K562 (cell line): ENCODE data around the gene MKNK1. TPM values are rescaled to one million over a fixed set of nuclear protein-coding genes. Genes with fewer than 3 reads are reported as not detected.

Source experiments
- ATAC-seq: fragments of 200-7000 bp; cut with Tn5 transposase; 3 replicates; pipeline ENCODE4 v1.9.1; 2020; ENCODE audit warnings: moderate library complexity
- BruUV-seq: library from RNA; stranded (reverse); fragments of 400-500 nt; replicated peaks from 2 replicates; lab custom pipeline; 2021; lab: Mats Ljungman, UMichigan
- CTCF ChIA-PET: fragments of 300-600 bp; formaldehyde crosslinking; extraction: SDS; loops from one replicate; lab custom pipeline; 2021; ENCODE audit warnings: low intra/inter-chr PET ratio; lab: Yijun Ruan, JAX
- POLR2A ChIA-PET: fragments of 300-600, 350-650 bp; sonication (Branson Sonifier 250); formaldehyde crosslinking; extraction: SDS; loops from one replicate; lab custom pipeline; 2021; ENCODE audit warnings: antibody characterized with exemption, inconsistent platforms; lab: Yijun Ruan, JAX
- DNase-seq, 4 experiments: peaks; one replicate each; pipeline versions ENCODE4 v3.0.0 to v3.0.0-alpha.2; 2011 to 2018; ENCODE audit warnings: low spot score in 3 of 4, mixed read lengths in 3 of 4; ENCODE audit errors: extremely low read depth in 1 of 4
- FAIRE-seq: peaks from 2 replicates; lab custom pipeline; 2011; peaks lifted over from hg19 to GRCh38; lab: Jason Lieb, UNC
- H2AFZ ChIP-seq: 2 replicates; pipeline ENCODE4 v1.6.0; 2011; ENCODE audit warnings: low read depth, low read length, control low read depth, inconsistent platforms
- H3K27ac ChIP-seq: fragments of 200-600 bp; 3 replicates; pipeline ENCODE4 v1.8.0; 2011; ENCODE audit warnings: low read depth, mild to moderate bottlenecking, control low read depth, inconsistent platforms, low read length, moderate library complexity, mixed read lengths; ENCODE audit errors: extremely low read depth
- H3K27me3 ChIP-seq, 2 experiments: fragments of 300-600 bp in 1 of 2; 2 replicates in 1 of 2; 3 replicates in 1 of 2; pipeline versions ENCODE4 v1.6.0 to v1.8.0; 2011; ENCODE audit warnings: inconsistent platforms in 2 of 2, low read length in 2 of 2, mild to moderate bottlenecking in 1 of 2, mixed read lengths in 1 of 2, moderate library complexity in 1 of 2; ENCODE audit not compliant: control insufficient read depth in 2 of 2, insufficient read depth in 2 of 2
- H3K36me3 ChIP-seq: fragments of 300-600 bp; 3 replicates; pipeline ENCODE4 v1.8.0; 2011; ENCODE audit warnings: mild to moderate bottlenecking, low read length, inconsistent platforms; ENCODE audit not compliant: control insufficient read depth, insufficient read depth
- H3K4me1 ChIP-seq, 2 experiments: fragments of 200-600 bp in 1 of 2; replicated peaks in 1 of 2; 2 replicates in 1 of 2; 3 replicates in 1 of 2; pipeline versions ENCODE4 v1.5.1 to v1.8.0; 2011; ENCODE audit warnings: inconsistent platforms in 2 of 2, low read length in 2 of 2, mild to moderate bottlenecking in 1 of 2, mixed read lengths in 1 of 2, moderate library complexity in 1 of 2; ENCODE audit not compliant: control insufficient read depth in 2 of 2, insufficient read depth in 2 of 2
- H3K4me2 ChIP-seq: 2 replicates; pipeline ENCODE4 v1.6.1; 2011; ENCODE audit warnings: low read length, control low read depth, inconsistent platforms, mixed read lengths; ENCODE audit not compliant: insufficient read depth
- H3K4me3 ChIP-seq: fragments of 200-600 bp; sonication (generic), shearing (Covaris generic); 2 replicates; pipeline ENCODE4 v1.5.1; 2016; ENCODE audit warnings: control low read depth, inconsistent platforms
- H3K79me2 ChIP-seq: fragments of 200-600 bp; 3 replicates; pipeline ENCODE4 v1.8.0; 2011; ENCODE audit warnings: low read length, inconsistent platforms; ENCODE audit not compliant: control insufficient read depth, insufficient read depth
- H3K9ac ChIP-seq, 2 experiments: 2 replicates each; pipeline versions ENCODE4 v1.6.0 to v1.6.1; 2011; ENCODE audit warnings: low read depth in 2 of 2, low read length in 2 of 2, control low read depth in 1 of 2, inconsistent platforms in 1 of 2, mild to moderate bottlenecking in 1 of 2, mixed read lengths in 1 of 2; ENCODE audit not compliant: insufficient read depth in 1 of 2
- H3K9me1 ChIP-seq: one replicate; pipeline ENCODE4 v1.6.0; 2011; ENCODE audit warnings: inconsistent platforms, mild to moderate bottlenecking, low read length, moderate library complexity; ENCODE audit not compliant: control insufficient read depth, insufficient read depth
- H3K9me3 ChIP-seq: replicated peaks from 2 replicates; pipeline ENCODE4 v1.5.1; 2011; ENCODE audit warnings: low read depth, low read length, inconsistent platforms; ENCODE audit not compliant: control insufficient read depth, insufficient read depth
- H4K20me1 ChIP-seq: replicated peaks from 2 replicates; pipeline ENCODE4 v1.6.1; 2011; ENCODE audit warnings: low read length, inconsistent platforms, mixed read lengths; ENCODE audit not compliant: control insufficient read depth, insufficient read depth
- CAMTA2 ChIP-seq: fragments of 250-450 bp; sonication (Bioruptor Pico); conservative IDR thresholded peaks from 2 replicates; pipeline ENCODE4 v1.5.1; 2022
- HDAC1 ChIP-seq, 2 experiments: fragments of 450-650 bp; IDR thresholded peaks; 2 replicates each; pipeline ENCODE4 v1.6.1; 2016 to 2017; ENCODE audit warnings: inconsistent platforms in 1 of 2, mild to moderate bottlenecking in 1 of 2, moderate library complexity in 1 of 2
- LEF1 ChIP-seq: fragments of 450-650 bp; IDR thresholded peaks from 2 replicates; pipeline ENCODE4 v1.6.1; 2016; ENCODE audit warnings: mild to moderate bottlenecking
- MCM3 ChIP-seq: fragments of 450-650 bp; IDR thresholded peaks from 2 replicates; pipeline ENCODE4 v1.6.1; 2016
- NBN ChIP-seq: fragments of 450-650 bp; IDR thresholded peaks from 2 replicates; pipeline ENCODE4 v1.6.1; 2016; ENCODE audit warnings: low read depth, mild to moderate bottlenecking
- NR4A1 ChIP-seq, 2 experiments: fragments of 250-450 bp in 1 of 2; fragments of 450-650 bp in 1 of 2; sonication (Bioruptor Pico) in 1 of 2; IDR thresholded peaks; 2 replicates each; pipeline versions ENCODE4 v1.4.0 to v1.6.1; 2016 to 2020; ENCODE audit warnings: mild to moderate bottlenecking in 2 of 2, missing compliant biosample characterization in 1 of 2, missing genetic modification characterization in 1 of 2, moderate library complexity in 1 of 2
- PHB ChIP-seq: fragments of 250-450 bp; sonication (Bioruptor Pico); IDR thresholded peaks from 2 replicates; pipeline ENCODE4 v1.5.0; 2021
- RCOR1 ChIP-seq, 2 experiments: IDR thresholded peaks; 2 replicates each; pipeline ENCODE4 v1.6.1; 2012; ENCODE audit warnings: low read depth in 2 of 2, low read length in 2 of 2, borderline replicate concordance in 1 of 2, improper control_type of control experiment in 1 of 2
- SAFB2 ChIP-seq: fragments of 200-400 bp; formaldehyde crosslinking; IDR thresholded peaks from 2 replicates; pipeline ENCODE4 v1.6.1; 2018; ENCODE audit warnings: borderline replicate concordance, low read length, low read depth, moderate library complexity; ENCODE audit not compliant: severe bottlenecking
- SMARCB1 ChIP-seq: IDR thresholded peaks from 2 replicates; pipeline ENCODE4 v1.6.1; 2011; ENCODE audit warnings: improper control_type of control experiment, low read depth; ENCODE audit not compliant: insufficient read length
- SNIP1 ChIP-seq: fragments of 450-650 bp; IDR thresholded peaks from 2 replicates; pipeline ENCODE4 v1.7.1; 2017; ENCODE audit warnings: low read depth, mild to moderate bottlenecking
- SP2 ChIP-seq: IDR thresholded peaks from 2 replicates; pipeline ENCODE4 v1.6.1; 2011; ENCODE audit warnings: mild to moderate bottlenecking, low read depth, low read length, moderate library complexity; ENCODE audit not compliant: poor library complexity, severe bottlenecking; ENCODE audit errors: extremely low read depth
- STAG1 ChIP-seq: sonication (generic); formaldehyde crosslinking; IDR thresholded peaks from 2 replicates; pipeline ENCODE4 v1.5.0; 2020; ENCODE audit warnings: missing genetic modification reagents, borderline replicate concordance
- TBL1XR1 ChIP-seq, 2 experiments: IDR thresholded peaks; 2 replicates each; pipeline ENCODE4 v1.6.1; 2012; ENCODE audit warnings: improper control_type of control experiment in 2 of 2, low read length in 2 of 2, mild to moderate bottlenecking in 1 of 2
- TCF3 ChIP-seq: sonication (generic); formaldehyde crosslinking; IDR thresholded peaks from 2 replicates; pipeline ENCODE4 v1.4.0; 2020; ENCODE audit warnings: mild to moderate bottlenecking, missing genetic modification reagents
- TRIM28 ChIP-seq: fragments of 450-650 bp; IDR thresholded peaks from 2 replicates; pipeline ENCODE4 v1.6.1; 2017
- ZEB2 ChIP-seq: fragments of 450-650 bp; IDR thresholded peaks from 2 replicates; pipeline ENCODE4 v1.6.1; 2016
- ZNF436 ChIP-seq: fragments of 250-450, 450-650 bp; sonication (Bioruptor Pico); formaldehyde crosslinking; IDR thresholded peaks from 2 replicates; pipeline ENCODE4 v1.7.0; 2020; ENCODE audit warnings: mild to moderate bottlenecking
- ZNF511 ChIP-seq: sonication (generic); formaldehyde crosslinking; IDR thresholded peaks from 2 replicates; pipeline ENCODE4 v1.8.0; 2022; ENCODE audit warnings: mild to moderate bottlenecking, missing genetic modification reagents
- WGBS: fragments of 100-300 bp; shearing (Covaris generic); methylation state at CpG from one replicate; pipeline ENCODE4 v1.1.6; 2016; ENCODE audit warnings: low coverage, mixed read lengths; ENCODE audit not compliant: insufficient coverage; ENCODE audit errors: missing lambda C conversion rate; 5-methylcytosine and 5-hydroxymethylcytosine counted together
- in situ Hi-C: fragments of 300-500 bp; cut with MboI; formaldehyde crosslinking; loops from 4 replicates; pipeline ENCODE4 v1.15.0; 2018; ENCODE audit warnings: inconsistent platforms, mixed read lengths
- intact Hi-C: fragments of 100-400 bp; cut with micrococcal nuclease; formaldehyde crosslinking; loops from 2 replicates; pipeline ENCODE4 v1.14.2; 2022
- polyA plus RNA-seq, 8 experiments: library from polyadenylated mRNA; depleted of rRNA in 4 of 8; stranded (reverse) in 5 of 8; unstranded in 3 of 8; fragments of >200 nt; fragmentation: Nextera tagmentation in 2 of 8; fragmentation: Illumina TruSeq in 1 of 8; extraction: Ambion mirVana in 2 of 8; extraction: Trizol in 1 of 8; gene quantifications; 2 replicates each; pipeline versions ENCODE4 v1.2.1 to v1.2.3, GENCODE V29; 2011 to 2014; ENCODE audit warnings: inconsistent platforms in 1 of 8, missing spikeins in 1 of 8
- total RNA-seq, 7 experiments: library from RNA; depleted of rRNA in 6 of 7; stranded (reverse); fragments of >200 nt in 6 of 7; fragmentation: Illumina TruSeq in 2 of 7; extraction: Trizol in 2 of 7; gene quantifications; 2 replicates each; pipeline versions ENCODE4 v1.2.1 to v1.2.3, GENCODE V29; 2011 to 2021; ENCODE audit warnings: low replicate concordance in 1 of 7
- TF ChIP-seq, protein P1 (sequence below): sonication (generic); formaldehyde crosslinking; IDR thresholded peaks from 2 replicates; pipeline ENCODE4 v1.8.1; 2023; ENCODE audit warnings: mild to moderate bottlenecking, missing genetic modification reagents
- TF ChIP-seq, protein P2 (sequence below): sonication (generic); formaldehyde crosslinking; IDR thresholded peaks from 2 replicates; pipeline ENCODE4 v1.8.1; 2022; ENCODE audit warnings: missing genetic modification reagents

The MKNK1 gene
- total and polyA plus RNA-seq, 9 of the 15 experiments (the other 6 are each of a cell fraction or from before 2014, with no cell fraction given) = 27.7 to 51.3 (median 43.7) TPM

DNA sequence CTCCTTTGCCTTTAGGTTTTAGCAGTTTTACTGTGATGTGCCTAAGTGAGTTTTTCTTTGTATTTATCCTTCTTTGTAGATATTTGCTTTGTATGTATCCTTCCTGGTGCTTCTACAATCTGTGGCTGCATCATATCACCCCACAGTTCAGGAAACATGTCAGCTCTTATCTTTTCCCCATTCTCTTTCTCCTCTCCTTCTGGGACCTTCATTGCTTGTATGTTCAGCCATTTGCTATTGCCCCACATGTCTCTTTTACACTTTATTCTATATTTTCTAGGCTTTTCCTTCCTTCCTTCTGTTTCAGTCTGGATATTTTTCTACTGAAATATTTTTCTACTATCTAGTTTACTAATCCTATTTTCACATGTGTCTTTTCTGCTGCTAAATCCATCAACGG is 67.5 kb downstream of the MKNK1 start:
- no peaks in the 10 kb centered on the region for H3K27me3 ChIP-seq
- H3K4me1 ChIP-seq = peaks cover 3 to 14% of the 10 kb centered on the region in 2 experiments; a peak in 3 of 5 replicates
- no peak overlapping the region for H3K9ac ChIP-seq
- ATAC-seq (no peak), DNase-seq (no peak), FAIRE-seq (no peak)
- no peaks in the 10 kb centered on the region for H4K20me1 ChIP-seq
- intact Hi-C loops = no loop called here
- no peak overlapping the region for H2AFZ ChIP-seq
- H3K79me2 ChIP-seq = no peaks in the 10 kb centered on the region
- H3K4me3 ChIP-seq = no peak overlapping the region
- ChIA-PET POLR2A (no interaction called here), CTCF (interaction anchor here (1.3 to 2.6 kb wide), 2 partner anchors 59 to 90 kb away, joined by 3 to 13 read pairs; no protein-coding TSS in a partner anchor)
- BruUV-seq = no TSS peak
- H3K9me1 ChIP-seq = no peaks in the 10 kb centered on the region
- H3K27ac ChIP-seq = no peak overlapping the region
- H3K9me3 ChIP-seq = no peaks in the 10 kb centered on the region
- in situ Hi-C loops = loop anchor here (5.0 kb wide), 1 partner anchor 129 kb away; no protein-coding TSS in a partner anchor
- H3K36me3 ChIP-seq = no peaks in the 10 kb centered on the region
- H3K4me2 ChIP-seq = no peak overlapping the region
- WGBS = 13% methylated on average over 1 of the region's 1 CpG
- TF ChIP-seq PHB (CRISPR knock-in tag) (no peak), TRIM28 (peak; percentile 85; the same call in 1 of the 2 replicates), LEF1 (no peak), CAMTA2 (CRISPR knock-in tag) (no peak), ZEB2 (0 out of 2 replicates have a peak, but pooled peaks have one; percentile 28), MCM3 (no peak), STAG1 (CRISPR knock-in tag) (no peak), ZNF511 (CRISPR knock-in tag) (no peak), SAFB2 (no peak), SNIP1 (no peak), NR4A1 (CRISPR knock-in tag; IDR thresholded peaks at IDR 0.05) (no peak), NR4A1 (tag; IDR thresholded peaks at IDR 0.05) (no peak), TBL1XR1 (IDR thresholded peaks at IDR 0.05; ENCODE audit: low read length in 2 of 2) (no peak), SMARCB1 (no peak), NBN (no peak), HDAC1 (IDR thresholded peaks at IDR 0.05) (0 out of 4 replicates have a peak, but pooled peaks of 1 of the 2 experiments have one; percentile 9), TCF3 (CRISPR knock-in tag) (no peak), ZNF436 (CRISPR knock-in tag) (no peak), SP2 (no peak), RCOR1 (IDR thresholded peaks at IDR 0.05; ENCODE audit: borderline replicate concordance in 1 of 2, low read depth in 2 of 2, low read length in 2 of 2) (0 out of 4 replicates have a peak, but pooled peaks of 1 of the 2 experiments have one; percentile 30)
- TF ChIP-seq, protein P1, sequence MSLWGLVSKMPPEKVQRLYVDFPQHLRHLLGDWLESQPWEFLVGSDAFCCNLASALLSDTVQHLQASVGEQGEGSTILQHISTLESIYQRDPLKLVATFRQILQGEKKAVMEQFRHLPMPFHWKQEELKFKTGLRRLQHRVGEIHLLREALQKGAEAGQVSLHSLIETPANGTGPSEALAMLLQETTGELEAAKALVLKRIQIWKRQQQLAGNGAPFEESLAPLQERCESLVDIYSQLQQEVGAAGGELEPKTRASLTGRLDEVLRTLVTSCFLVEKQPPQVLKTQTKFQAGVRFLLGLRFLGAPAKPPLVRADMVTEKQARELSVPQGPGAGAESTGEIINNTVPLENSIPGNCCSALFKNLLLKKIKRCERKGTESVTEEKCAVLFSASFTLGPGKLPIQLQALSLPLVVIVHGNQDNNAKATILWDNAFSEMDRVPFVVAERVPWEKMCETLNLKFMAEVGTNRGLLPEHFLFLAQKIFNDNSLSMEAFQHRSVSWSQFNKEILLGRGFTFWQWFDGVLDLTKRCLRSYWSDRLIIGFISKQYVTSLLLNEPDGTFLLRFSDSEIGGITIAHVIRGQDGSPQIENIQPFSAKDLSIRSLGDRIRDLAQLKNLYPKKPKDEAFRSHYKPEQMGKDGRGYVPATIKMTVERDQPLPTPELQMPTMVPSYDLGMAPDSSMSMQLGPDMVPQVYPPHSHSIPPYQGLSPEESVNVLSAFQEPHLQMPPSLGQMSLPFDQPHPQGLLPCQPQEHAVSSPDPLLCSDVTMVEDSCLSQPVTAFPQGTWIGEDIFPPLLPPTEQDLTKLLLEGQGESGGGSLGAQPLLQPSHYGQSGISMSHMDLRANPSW (CRISPR knock-in tag) = no peak
- TF ChIP-seq, protein P2, sequence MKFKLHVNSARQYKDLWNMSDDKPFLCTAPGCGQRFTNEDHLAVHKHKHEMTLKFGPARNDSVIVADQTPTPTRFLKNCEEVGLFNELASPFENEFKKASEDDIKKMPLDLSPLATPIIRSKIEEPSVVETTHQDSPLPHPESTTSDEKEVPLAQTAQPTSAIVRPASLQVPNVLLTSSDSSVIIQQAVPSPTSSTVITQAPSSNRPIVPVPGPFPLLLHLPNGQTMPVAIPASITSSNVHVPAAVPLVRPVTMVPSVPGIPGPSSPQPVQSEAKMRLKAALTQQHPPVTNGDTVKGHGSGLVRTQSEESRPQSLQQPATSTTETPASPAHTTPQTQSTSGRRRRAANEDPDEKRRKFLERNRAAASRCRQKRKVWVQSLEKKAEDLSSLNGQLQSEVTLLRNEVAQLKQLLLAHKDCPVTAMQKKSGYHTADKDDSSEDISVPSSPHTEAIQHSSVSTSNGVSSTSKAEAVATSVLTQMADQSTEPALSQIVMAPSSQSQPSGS (CRISPR knock-in tag) = no peak
